ENCODE measurements around the gene EPB41L3.

- TF ChIP-seq REST (IDR thresholded peaks at IDR 0.05; ENCODE audit: insufficient read depth in 1 of 2, low read depth in 2 of 2, low read length in 2 of 2): no peak
- no peak for TF ChIP-seq POLR2AphosphoS5 (IDR thresholded peaks at IDR 0.05; ENCODE audit: low read depth, low read length)
- no peak for TF ChIP-seq TAF1 (IDR thresholded peaks at IDR 0.05; ENCODE audit: borderline replicate concordance, insufficient read depth, low read length)
- TF ChIP-seq SIN3A (IDR thresholded peaks at IDR 0.05; ENCODE audit: borderline replicate concordance, insufficient read depth, low read length): no peak
Measured at GRCh38 chr18:5510135-5510846, 33.5 kb downstream of the EPB41L3 start.

Measured in PFSK-1 (cell line).